ENCODE results near the gene ARID1A.

- TF ChIP-seq POLR2A (IDR thresholded peaks at IDR 0.05) (no peak), CTCF (IDR thresholded peaks at IDR 0.05) (no peak)
These were observed 86.9 kb downstream of the ARID1A start for GRCh38 chr1:26782521-26783212.
